Measurements from ENCODE around the gene DKK1.

DKK1 gene

GRCh38 chr10:52316500-52316899, 2.4 kb downstream of the DKK1 start:
- no peak for DNase-seq (ENCODE audit: extremely low read depth in 1 of 2, low read depth in 1 of 2)

GRCh38 chr10:52318136-52318701, 4.1 kb downstream of the DKK1 start:
- no peak for DNase-seq (ENCODE audit: extremely low read depth in 1 of 2, low read depth in 1 of 2)

DNA sequence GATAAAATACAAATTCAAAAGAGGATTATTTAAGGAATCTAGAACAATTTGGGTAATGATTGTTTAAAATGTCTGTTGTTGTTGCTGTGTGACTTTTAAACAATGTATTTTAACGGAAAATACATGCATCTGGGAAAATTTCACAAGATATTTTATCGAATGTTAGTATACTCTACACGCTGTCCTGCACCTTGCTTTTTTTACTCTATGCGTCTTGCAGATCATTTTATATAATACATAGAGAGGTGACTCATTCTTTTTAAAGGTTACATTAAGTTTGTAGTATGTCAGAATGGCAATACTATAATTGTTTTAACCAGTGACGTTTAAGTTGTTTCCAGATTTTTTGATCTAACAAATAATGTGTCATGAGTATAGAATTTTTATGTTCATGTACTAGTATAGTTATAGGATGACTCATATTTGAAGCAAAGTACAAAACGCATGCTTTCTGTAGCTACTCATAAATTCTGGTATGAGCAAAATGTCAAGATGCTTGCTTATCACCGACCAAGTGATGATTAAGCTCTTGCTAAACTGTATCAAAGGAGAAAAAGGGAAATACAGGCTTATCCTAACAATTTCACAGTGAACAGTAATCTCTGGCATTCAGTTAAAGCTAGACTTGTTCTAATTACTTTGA, 4.9 kb downstream of the DKK1 start:
- DNase-seq (ENCODE audit: extremely low read depth in 1 of 2, low read depth in 1 of 2) = no peak

DNA sequence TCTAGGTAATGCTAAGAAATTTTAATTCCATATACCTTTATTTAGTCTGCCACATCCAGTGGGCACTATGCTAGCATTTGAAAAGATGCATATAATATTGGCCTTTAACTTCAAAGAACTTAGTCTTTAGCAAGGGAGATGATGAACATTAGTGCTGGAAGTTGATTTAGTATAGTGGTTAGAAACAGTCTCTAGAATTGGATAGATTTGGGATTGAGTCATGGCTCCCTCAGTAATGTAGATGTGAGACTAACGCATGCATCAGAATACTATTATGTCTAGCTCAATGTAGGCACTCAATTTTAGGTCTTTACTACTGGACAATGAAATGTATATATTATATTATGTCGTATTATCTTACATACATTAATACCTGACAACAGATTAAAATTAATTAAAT, 5.8 kb downstream of the DKK1 start:
- no peak for DNase-seq (ENCODE audit: extremely low read depth in 1 of 2, low read depth in 1 of 2)

- DNase-seq (ENCODE audit: extremely low read depth in 1 of 2, low read depth in 1 of 2) = no peak
Observed at GRCh38 chr10:52322323-52322722, 8.2 kb downstream of the DKK1 start.

DNA sequence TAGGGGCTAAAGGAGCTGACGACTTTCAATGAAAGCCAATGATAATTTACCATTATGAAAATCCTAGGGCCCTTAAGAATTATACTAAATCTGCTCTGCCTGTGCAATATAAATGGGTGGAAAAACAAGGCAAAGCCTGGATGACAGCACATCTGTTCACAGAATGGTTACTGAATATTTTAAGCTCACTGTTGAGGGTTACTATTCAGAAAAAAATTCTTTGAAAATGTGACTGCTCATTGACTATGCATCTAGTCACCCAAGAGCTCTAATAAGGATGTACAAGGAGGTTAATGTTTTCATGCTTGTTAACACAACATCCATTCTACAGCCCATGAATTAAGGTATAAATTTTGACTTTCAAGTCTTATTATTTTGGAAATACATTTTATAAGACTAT, 8.9 kb downstream of the DKK1 start:
- DNase-seq (ENCODE audit: extremely low read depth in 1 of 2, low read depth in 1 of 2) = no peak

- DNase-seq (ENCODE audit: extremely low read depth in 1 of 2, low read depth in 1 of 2) = no peak
Observed at GRCh38 chr10:52326382-52326781, 12.3 kb downstream of the DKK1 start.

DNA sequence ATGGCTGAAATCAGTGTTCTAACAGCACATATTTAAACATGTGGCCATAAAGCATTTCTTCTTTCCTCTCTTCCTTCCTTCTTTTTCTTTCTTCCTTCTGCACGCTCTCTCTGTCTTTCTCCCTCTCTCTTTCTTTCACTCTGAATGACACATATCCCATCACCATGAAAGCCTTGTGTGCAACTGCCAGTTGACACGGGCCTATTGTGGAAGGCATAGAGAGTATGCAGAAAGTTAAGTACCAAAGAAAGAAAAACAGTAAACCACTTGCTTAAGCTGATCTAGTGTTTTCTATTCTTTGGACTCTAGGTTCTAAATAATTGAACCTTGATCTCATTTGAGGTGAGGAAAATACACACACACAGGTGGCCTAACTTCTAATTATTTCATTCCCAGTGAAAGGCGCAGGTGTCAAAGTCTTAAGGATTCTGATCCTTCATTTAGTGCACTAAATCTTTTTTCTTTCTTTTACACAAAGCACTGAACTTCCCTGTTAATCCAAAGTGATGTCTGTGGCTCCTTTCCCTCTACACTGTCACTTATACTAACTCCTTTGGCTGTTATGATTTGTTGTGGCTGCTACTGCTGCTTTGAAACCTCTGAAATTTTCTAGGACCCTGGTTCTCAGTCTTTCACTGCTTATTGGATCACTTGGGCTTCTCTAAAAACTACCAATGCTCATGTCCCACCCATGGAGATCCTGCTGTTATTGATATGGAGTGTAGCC, 17.7 kb downstream of the DKK1 start:
- no peak for DNase-seq (ENCODE audit: extremely low read depth in 1 of 2, low read depth in 1 of 2)

DNA sequence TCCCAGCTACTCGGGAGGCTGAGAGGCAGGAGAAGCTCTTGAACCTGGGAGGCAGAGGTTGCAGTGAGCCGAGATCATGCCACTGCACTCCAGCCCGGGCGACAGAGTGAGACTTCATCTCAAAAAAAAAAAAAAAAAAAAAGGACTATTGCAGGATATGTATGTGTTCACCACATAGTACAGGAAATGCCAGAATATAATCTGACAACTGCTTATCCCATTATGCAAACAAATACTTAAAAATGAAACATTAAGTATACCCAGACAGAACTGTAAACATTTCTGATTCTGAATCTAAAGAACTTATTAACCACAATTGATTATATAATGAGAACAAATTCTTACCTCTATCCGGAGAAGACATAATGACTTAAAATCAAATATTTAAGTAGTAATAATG, 18.7 kb downstream of the DKK1 start:
- no peak for DNase-seq (ENCODE audit: extremely low read depth in 1 of 2, low read depth in 1 of 2)

- DNase-seq (ENCODE audit: extremely low read depth in 1 of 2, low read depth in 1 of 2) = no peak
Observed at GRCh38 chr10:52334595-52334994, 20.5 kb downstream of the DKK1 start.

GRCh38 chr10:52335665-52336064, 21.6 kb downstream of the DKK1 start:
- DNase-seq (ENCODE audit: extremely low read depth in 1 of 2, low read depth in 1 of 2) = no peak

GRCh38 chr10:52337225-52337624, 23.1 kb downstream of the DKK1 start:
- DNase-seq (ENCODE audit: extremely low read depth in 1 of 2, low read depth in 1 of 2) = no peak

DNA sequence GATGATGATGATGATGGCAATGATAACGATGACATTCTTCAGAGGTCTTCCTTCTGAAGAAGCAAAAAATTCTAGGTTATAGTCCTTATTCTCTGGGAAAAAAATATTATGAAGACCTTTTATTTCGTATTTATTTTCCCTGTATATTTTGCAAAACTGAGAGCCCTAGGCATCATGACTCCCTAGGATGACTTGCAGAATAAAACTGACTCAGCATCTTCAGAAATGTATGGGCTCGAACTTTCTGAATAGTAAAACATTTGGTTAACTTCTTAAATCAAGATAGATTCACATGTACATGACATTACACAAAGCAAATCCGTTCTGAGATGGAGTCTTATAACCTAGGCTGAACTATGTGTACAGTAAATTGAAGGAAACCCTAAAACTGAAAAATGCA, 29.4 kb downstream of the DKK1 start:
- no peak for DNase-seq (ENCODE audit: extremely low read depth in 1 of 2, low read depth in 1 of 2)

- DNase-seq (ENCODE audit: extremely low read depth in 1 of 2, low read depth in 1 of 2) = no peak
Observed at GRCh38 chr10:52346394-52347326, 32.6 kb downstream of the DKK1 start.

- DNase-seq (ENCODE audit: extremely low read depth in 1 of 2, low read depth in 1 of 2) = no peak
Observed at GRCh38 chr10:52347327-52347667, 33.2 kb downstream of the DKK1 start.

DNA sequence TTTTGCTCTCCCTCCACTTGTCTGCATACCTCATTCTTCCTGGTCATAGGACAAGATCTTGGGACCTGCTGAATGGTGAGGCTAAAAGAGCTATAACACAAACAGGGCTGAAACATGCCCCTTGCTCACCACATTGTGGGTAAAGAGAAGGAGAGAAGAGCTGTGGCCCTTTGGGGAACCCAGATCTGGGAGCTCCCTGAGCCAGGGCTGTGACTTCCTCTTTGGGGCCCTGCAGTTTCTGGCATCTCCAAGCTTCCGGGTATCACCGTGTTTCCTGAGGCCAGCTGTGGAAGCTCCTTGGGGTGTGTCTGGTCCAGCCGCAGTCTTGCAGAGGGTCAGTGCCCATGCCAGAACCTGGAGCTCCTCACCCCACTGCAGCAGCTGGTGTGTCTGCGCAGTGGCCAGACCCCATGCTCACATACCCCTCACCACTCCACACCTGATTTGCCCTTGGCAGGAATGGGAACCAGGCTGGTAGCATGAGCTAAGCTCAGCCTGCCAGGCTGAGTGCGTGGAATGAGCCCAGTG, 34.0 kb downstream of the DKK1 start:
- no peak for DNase-seq (ENCODE audit: extremely low read depth in 1 of 2, low read depth in 1 of 2)

DNA sequence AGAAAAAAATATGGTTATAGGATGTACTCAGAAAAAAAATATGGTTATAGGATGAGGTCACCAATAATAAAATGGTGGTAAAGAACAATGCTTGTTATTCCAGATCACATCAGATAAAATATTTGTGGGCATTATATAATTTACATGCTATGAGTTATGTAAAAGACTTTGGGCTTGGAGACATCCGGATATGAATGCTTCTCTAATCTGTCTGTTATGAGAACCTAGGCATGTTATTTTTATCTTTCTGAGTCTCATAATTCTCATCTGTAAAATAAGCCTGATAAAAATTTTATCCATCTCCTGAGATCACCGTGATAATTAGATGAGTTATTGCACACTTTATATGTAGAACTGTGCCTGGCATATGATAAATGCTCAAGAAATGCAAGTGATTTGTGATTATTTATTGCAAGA, 37.8 kb downstream of the DKK1 start:
- DNase-seq (ENCODE audit: extremely low read depth in 1 of 2, low read depth in 1 of 2) = no peak

- DNase-seq (ENCODE audit: extremely low read depth in 1 of 2, low read depth in 1 of 2) = no peak
Observed at GRCh38 chr10:52353205-52353604, 39.1 kb downstream of the DKK1 start.

- no peak for DNase-seq (ENCODE audit: extremely low read depth in 1 of 2, low read depth in 1 of 2)
Observed at GRCh38 chr10:52353960-52354394, 39.9 kb downstream of the DKK1 start.

DNA sequence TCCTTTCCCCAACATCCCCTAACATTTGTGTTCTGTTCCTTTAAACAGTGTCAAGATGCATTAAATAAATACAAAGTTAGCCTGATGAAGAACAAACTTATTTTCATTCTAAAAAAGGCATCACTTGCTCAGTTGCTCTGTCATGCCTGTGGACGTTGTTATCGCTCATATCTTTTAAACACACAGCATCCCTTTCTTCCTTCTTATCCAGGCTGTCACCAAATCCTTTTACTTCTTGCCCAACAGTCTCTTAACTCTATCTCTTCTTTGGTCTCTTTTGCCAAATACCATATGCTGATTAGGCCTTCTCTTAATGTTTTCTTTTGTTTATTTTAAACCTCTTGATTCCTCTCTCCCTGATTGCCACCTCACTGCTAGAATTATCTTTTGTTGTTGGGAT, 43.9 kb downstream of the DKK1 start:
- DNase-seq (ENCODE audit: extremely low read depth in 1 of 2, low read depth in 1 of 2) = no peak

GRCh38 chr10:52359441-52359840, 45.4 kb downstream of the DKK1 start:
- DNase-seq (ENCODE audit: extremely low read depth in 1 of 2, low read depth in 1 of 2) = no peak

Measured in stimulated activated CD8-positive, alpha-beta memory T cell treated with anti-CD3 and anti-CD28 coated beads, Interleukin-7, amount 100 ng/mL, for 48 hours (primary cell).